Measurements from ENCODE around the gene TTLL13. TPM values are rescaled to one million over a fixed set of nuclear protein-coding genes. Genes with fewer than 3 reads are reported as not detected.
A peak's percentile ranks its signal among the peaks of the same experiment; 100 is the strongest.

TTLL13 gene
- total RNA-seq, 4 donors from 2014 or later: 0.63 TPM; not detected in 3

DNA sequence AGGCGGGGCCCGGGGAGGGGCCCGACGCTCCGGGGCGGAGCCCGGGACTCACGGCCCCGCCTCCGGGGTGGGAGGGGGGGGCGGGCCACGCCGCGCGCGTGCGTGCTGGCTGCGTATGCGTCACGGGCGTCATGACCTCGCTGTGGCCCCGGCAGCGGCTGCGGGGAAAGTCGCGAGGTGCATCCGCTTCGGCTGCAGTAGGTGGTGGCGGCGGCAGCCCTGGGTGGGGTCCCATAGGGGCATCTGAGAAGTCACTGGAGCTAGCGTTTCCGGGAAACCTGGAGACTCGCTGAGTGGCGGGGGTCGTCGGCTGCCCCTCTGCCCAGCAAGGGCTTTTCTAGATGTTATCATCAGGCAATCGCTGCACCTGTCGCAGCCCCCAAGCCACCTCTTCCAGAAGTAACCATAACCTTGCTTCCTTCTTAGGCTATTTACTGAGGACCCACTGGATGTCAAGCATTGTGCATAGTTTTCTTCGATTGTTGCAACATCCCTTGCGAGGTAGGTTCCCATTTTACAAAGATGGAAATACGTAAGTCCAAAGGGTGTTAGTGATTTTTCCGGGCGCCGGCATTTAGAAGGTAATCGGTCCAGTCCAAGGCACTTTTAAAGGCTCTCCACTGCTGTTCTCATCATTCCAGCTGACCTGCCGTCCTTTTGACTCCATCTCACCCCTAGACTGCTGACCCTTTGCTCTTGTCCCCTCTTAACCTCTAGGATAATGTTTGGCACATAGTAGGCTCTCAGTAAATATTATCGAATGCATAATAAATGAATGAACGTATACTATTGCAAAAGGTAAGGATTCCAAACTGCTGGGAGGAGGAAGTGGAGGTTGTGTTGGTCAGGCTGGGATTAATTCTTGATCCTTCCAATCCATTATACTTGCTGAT is 15.0 kb upstream of the TTLL13 start, which contains the start of gene GDPGP1:
GDPGP1 (plus strand) TSS at position 114 of the 893 bp plus-strand sequence. CDS start 6,700 bp downstream, outside the sequence.
- intact Hi-C loops (cut with DNase I; ENCODE audit: low total_unique reads): no loop called here
- TF ChIP-seq, protein P1, sequence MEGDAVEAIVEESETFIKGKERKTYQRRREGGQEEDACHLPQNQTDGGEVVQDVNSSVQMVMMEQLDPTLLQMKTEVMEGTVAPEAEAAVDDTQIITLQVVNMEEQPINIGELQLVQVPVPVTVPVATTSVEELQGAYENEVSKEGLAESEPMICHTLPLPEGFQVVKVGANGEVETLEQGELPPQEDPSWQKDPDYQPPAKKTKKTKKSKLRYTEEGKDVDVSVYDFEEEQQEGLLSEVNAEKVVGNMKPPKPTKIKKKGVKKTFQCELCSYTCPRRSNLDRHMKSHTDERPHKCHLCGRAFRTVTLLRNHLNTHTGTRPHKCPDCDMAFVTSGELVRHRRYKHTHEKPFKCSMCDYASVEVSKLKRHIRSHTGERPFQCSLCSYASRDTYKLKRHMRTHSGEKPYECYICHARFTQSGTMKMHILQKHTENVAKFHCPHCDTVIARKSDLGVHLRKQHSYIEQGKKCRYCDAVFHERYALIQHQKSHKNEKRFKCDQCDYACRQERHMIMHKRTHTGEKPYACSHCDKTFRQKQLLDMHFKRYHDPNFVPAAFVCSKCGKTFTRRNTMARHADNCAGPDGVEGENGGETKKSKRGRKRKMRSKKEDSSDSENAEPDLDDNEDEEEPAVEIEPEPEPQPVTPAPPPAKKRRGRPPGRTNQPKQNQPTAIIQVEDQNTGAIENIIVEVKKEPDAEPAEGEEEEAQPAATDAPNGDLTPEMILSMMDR (IDR thresholded peaks at IDR 0.05): no peak
- no peak for TF ChIP-seq POLR2A (IDR thresholded peaks at IDR 0.05)
- no peak for DNase-seq (ENCODE audit: low spot score in 2 of 2)
- WGBS, 2 donors: 17% methylated on average over 17 to 20 of the region's 49 CpGs
- H3K4me3 ChIP-seq (ENCODE audit: low read depth, poor library complexity, severe bottlenecking): peak within 1 kb of the TSS; percentile 68

DNA sequence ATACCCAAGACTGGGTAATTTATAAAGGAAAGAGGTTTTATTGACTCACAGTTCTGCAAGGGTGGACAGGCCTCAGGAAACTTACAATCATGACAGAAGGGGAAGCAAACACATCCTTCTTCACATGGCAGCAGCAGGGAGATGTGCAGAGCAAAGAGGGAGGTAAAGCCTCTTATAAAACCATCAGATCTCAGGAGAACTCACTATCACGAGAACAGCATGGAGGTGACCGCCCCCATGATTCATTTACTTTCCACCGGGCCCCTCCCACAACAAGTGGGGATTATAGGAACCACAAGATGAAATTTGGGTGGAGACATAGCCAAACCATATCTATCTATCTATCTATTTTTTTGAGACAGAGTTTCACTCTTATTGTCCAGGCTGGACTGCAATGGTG is 10.0 kb upstream of the TTLL13 start:
- 76 to 86% methylated on average over 3 of the region's 3 CpGs for WGBS, 2 donors
- DNase-seq (ENCODE audit: low spot score in 2 of 2): no peak
- H3K4me3 ChIP-seq (ENCODE audit: low read depth, poor library complexity, severe bottlenecking): no peak overlapping the region
- intact Hi-C loops (cut with DNase I; ENCODE audit: low total_unique reads): no loop called here
- TF ChIP-seq, protein P1 (IDR thresholded peaks at IDR 0.05): no peak
- no peak for TF ChIP-seq POLR2A (IDR thresholded peaks at IDR 0.05)

DNA sequence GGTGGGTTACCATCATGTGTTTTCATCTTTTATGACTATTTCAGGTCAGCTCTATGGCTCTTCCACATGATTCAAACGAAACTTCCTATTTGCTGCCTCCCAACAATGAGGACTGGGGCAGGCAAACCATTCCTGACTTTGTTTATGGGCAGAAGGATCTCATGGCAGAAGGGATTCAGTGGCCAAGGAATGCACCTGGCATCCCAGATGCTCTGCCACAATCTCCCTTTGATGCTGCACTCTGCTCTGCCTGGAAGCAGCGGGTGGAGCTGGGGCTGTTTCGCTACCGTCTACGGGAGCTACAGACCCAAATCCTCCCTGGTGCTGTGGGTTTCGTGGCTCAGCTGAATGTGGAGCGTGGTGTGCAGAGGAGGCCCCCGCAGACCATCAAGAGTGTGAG is 8.5 kb upstream of the TTLL13 start:
- intact Hi-C loops (cut with DNase I; ENCODE audit: low total_unique reads): no loop called here
- WGBS, 2 donors: 89 to 90% methylated on average over 8 of the region's 8 CpGs
- H3K4me3 ChIP-seq (ENCODE audit: low read depth, poor library complexity, severe bottlenecking): no peak overlapping the region
- DNase-seq (ENCODE audit: low spot score in 2 of 2): no peak
- no peak for TF ChIP-seq POLR2A (IDR thresholded peaks at IDR 0.05)
- TF ChIP-seq, protein P1 (IDR thresholded peaks at IDR 0.05): no peak

DNA sequence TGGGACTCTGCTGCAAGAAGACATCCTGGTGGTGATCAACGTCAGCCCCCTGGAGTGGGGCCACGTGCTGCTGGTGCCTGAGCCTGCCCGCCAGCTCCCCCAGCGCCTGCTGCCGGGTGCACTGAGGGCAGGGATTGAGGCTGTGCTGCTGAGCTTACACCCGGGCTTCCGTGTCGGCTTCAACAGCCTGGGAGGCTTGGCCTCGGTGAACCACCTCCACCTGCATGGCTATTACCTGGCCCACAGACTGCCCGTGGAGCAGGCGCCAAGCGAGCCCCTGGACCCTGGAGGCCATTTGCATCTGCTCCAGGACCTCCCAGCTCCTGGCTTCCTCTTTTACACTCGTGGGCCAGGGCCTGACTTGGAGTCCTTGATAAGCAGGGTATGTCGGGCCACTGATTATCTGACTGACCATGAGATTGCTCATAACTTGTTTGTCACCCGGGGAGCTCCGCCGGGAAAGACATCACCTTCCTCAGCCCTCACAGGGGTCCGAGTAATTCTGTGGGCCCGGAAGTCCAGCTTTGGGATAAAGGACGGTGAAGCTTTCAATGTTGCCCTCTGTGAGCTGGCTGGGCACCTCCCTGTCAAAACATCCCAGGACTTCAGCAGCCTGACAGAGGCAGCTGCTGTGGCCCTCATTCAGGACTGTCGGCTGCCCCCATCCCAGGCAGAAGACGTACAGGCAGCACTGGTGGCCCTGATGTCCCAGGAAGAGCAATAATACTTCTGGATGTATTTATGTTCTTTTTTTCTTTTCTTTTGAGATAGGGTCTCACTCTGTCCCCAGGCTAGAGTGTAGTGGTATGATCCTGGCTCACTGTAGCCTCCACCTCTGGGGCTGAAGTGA is 7.8 kb upstream of the TTLL13 start:
- H3K4me3 ChIP-seq (ENCODE audit: low read depth, poor library complexity, severe bottlenecking): no peak overlapping the region
- intact Hi-C loops (cut with DNase I; ENCODE audit: low total_unique reads): no loop called here

DNA sequence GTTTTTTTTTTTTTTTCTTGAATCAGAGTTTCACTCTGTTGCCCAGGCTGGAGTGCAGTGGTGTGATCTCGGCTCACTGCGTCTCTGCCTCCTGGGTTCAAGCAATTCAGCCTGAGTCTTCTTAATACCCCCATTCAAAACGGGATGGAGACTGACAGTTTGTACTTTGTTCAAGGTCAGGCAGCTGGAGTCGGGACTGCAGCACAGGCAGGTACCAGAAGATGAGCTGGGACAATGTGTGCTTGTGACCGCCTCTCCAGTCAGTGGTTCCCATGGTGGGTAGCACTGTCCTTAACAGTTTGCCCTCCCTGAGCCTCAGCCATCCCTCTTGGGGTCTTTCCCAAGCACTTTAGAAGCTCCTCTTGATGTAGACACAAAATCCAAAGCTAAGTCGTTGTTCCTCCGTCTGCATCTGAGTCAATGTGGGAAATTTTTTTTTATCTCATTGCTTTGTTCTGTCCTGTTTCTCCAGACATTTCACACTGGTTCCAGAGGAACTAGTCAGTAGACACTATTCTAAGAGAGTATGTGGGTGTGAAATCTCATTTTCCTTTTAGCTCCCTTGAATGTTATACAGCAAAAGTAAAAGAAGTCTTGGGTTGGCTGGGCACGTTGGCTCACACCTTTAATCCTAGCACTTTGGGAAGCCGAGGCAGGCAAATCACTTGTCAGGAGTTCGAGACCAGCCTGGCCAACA is 5.3 kb upstream of the TTLL13 start:
- intact Hi-C loops (cut with DNase I; ENCODE audit: low total_unique reads): no loop called here
- no peak for DNase-seq (ENCODE audit: low spot score in 2 of 2)
- TF ChIP-seq POLR2A (IDR thresholded peaks at IDR 0.05): no peak
- TF ChIP-seq, protein P1 (IDR thresholded peaks at IDR 0.05): no peak
- WGBS, 2 donors: 87 to 88% methylated on average over 10 of the region's 10 CpGs
- H3K4me3 ChIP-seq (ENCODE audit: low read depth, poor library complexity, severe bottlenecking): no peak overlapping the region

More for the DNA sequence above, 7.8 kb upstream of the TTLL13 start:
- no peak for DNase-seq (ENCODE audit: low spot score in 2 of 2)
- TF ChIP-seq, protein P1 (IDR thresholded peaks at IDR 0.05): no peak
- no peak for TF ChIP-seq POLR2A (IDR thresholded peaks at IDR 0.05)
- WGBS, 2 donors: 84 to 87% methylated on average over 13 to 21 of the region's 22 CpGs

Measured in lower leg skin (tissue), 4 donors.